ENCODE results near the gene DEAF1.

The DEAF1 gene

GRCh38 chr11:725624-726202, 30.7 kb upstream of the DEAF1 start:
- no peak for TF ChIP-seq CTCF (IDR thresholded peaks at IDR 0.05; ENCODE audit: borderline replicate concordance, control extremely low read depth, extremely low read depth, insufficient read depth, missing control alignments)
- in situ Hi-C loops (cut with MboI; ENCODE audit: low sequenced_read_pairs, unreplicated experiment): loop anchor here (10.0 kb wide), 1 partner anchor 171 kb away; no protein-coding TSS in a partner anchor
- DNase-seq (ENCODE audit: low spot score): peak; percentile 65

GRCh38 chr11:724778-725386, 29.9 kb upstream of the DEAF1 start:
- TF ChIP-seq CTCF (IDR thresholded peaks at IDR 0.05; ENCODE audit: borderline replicate concordance, control extremely low read depth, extremely low read depth, insufficient read depth, missing control alignments): no peak
- in situ Hi-C loops (cut with MboI; ENCODE audit: low sequenced_read_pairs, unreplicated experiment): loop anchor here (10.0 kb wide), 1 partner anchor 170 kb away; no protein-coding TSS in a partner anchor
- DNase-seq (ENCODE audit: low spot score): no peak

GRCh38 chr11:724049-724777, 29.2 kb upstream of the DEAF1 start:
- peak; percentile 56 for DNase-seq (ENCODE audit: low spot score)
- in situ Hi-C loops (cut with MboI; ENCODE audit: low sequenced_read_pairs, unreplicated experiment): loop anchor here (10.0 kb wide), 1 partner anchor 169 kb away; no protein-coding TSS in a partner anchor
- TF ChIP-seq CTCF (IDR thresholded peaks at IDR 0.05; ENCODE audit: borderline replicate concordance, control extremely low read depth, extremely low read depth, insufficient read depth, missing control alignments): no peak

- DNase-seq (ENCODE audit: low spot score): peak; percentile 81
- in situ Hi-C loops (cut with MboI; ENCODE audit: low sequenced_read_pairs, unreplicated experiment): loop anchor here (10.0 kb wide), 1 partner anchor 169 kb away; no protein-coding TSS in a partner anchor
- TF ChIP-seq CTCF (IDR thresholded peaks at IDR 0.05; ENCODE audit: borderline replicate concordance, control extremely low read depth, extremely low read depth, insufficient read depth, missing control alignments): peak; percentile 42
Measured at GRCh38 chr11:723120-723883, 28.3 kb upstream of the DEAF1 start.

- DNase-seq (ENCODE audit: low spot score): peak; percentile 29
- TF ChIP-seq CTCF (IDR thresholded peaks at IDR 0.05; ENCODE audit: borderline replicate concordance, control extremely low read depth, extremely low read depth, insufficient read depth, missing control alignments): no peak
- in situ Hi-C loops (cut with MboI; ENCODE audit: low sequenced_read_pairs, unreplicated experiment): loop anchor here (10.0 kb wide), 1 partner anchor 168 kb away; no protein-coding TSS in a partner anchor
Measured at GRCh38 chr11:722346-722811, 27.4 kb upstream of the DEAF1 start.
